NB4 (cell line): Measurements from ENCODE around the gene NTM.

Experiments
- DNase-seq: peaks from one replicate; pipeline ENCODE4 v3.0.0; 2010; ENCODE audit warnings: low read depth
- H3K4me3 ChIP-seq: one replicate; pipeline ENCODE4 v1.5.1; 2011; ENCODE audit warnings: mild to moderate bottlenecking, low read depth, low read length, moderate library complexity
- MYC ChIP-seq: IDR thresholded peaks from 2 replicates; pipeline ENCODE4 v1.6.1; 2011; ENCODE audit warnings: low read depth, low read length
- POLR2A ChIP-seq: IDR thresholded peaks from 2 replicates; pipeline ENCODE4 v1.6.1; 2011; ENCODE audit warnings: mild to moderate bottlenecking; ENCODE audit not compliant: insufficient read length; ENCODE audit errors: extremely low read depth
- TF ChIP-seq, protein P1 (sequence below): IDR thresholded peaks from 2 replicates; pipeline ENCODE4 v1.6.1; 2011; ENCODE audit warnings: low read depth, low read length
- TF ChIP-seq, protein P2 (sequence below): IDR thresholded peaks from one replicate; pipeline ENCODE4 v1.5.1; 2012; ENCODE audit warnings: low read depth, low read length

Gene NTM

DNA sequence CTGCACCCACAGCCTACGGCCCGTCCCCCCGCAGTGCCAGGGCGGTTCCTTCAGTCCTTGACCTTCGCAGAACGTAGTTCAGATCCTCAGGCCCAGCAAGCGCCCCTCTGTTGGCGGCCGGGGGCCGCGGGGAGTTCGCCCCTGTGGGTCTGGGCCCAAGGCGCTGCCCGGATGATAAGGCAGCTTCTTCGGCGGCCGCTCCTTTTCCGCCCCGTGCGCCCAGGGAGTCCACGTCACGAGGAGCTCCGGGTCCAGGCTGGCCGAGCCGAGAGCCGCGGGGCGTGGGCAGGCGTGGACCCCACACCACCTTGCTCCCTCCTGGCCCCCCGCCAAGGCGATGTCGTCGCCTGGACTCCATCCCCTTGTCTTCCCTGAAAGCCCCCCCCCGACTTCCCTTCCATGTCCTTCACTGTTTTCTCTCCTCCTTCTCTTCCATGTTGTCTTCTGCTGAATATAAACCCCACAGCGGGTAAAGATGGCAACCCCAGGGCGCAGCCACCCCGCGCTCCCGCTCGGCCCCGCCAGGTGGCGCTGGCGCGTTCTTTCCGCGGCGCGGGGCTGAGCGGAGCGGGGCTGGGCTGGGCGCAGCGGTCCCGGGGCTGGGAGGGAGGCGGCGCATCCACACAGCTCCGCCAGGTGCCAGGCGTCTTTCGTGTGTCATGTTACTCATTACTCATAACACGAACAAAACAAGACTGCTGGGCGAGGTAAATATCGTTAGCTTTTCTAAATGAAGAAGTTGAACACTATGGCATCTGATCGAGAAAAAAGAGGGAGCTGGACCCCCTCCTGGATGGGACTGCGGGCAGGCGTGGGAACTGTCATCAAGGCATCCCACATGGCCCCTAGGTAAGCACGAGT is 321.0 kb downstream of the NTM start:
- no peak overlapping the region for H3K4me3 ChIP-seq
- TF ChIP-seq POLR2A (no peak), MYC (no peak)
- TF ChIP-seq, protein P1, sequence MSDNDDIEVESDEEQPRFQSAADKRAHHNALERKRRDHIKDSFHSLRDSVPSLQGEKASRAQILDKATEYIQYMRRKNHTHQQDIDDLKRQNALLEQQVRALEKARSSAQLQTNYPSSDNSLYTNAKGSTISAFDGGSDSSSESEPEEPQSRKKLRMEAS: no peak
- TF ChIP-seq, protein P2, sequence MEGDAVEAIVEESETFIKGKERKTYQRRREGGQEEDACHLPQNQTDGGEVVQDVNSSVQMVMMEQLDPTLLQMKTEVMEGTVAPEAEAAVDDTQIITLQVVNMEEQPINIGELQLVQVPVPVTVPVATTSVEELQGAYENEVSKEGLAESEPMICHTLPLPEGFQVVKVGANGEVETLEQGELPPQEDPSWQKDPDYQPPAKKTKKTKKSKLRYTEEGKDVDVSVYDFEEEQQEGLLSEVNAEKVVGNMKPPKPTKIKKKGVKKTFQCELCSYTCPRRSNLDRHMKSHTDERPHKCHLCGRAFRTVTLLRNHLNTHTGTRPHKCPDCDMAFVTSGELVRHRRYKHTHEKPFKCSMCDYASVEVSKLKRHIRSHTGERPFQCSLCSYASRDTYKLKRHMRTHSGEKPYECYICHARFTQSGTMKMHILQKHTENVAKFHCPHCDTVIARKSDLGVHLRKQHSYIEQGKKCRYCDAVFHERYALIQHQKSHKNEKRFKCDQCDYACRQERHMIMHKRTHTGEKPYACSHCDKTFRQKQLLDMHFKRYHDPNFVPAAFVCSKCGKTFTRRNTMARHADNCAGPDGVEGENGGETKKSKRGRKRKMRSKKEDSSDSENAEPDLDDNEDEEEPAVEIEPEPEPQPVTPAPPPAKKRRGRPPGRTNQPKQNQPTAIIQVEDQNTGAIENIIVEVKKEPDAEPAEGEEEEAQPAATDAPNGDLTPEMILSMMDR: no peak
- no peak for DNase-seq

GRCh38 chr11:131692151-131692550 is 321.7 kb downstream of the NTM start:
- no peak for DNase-seq
- H3K4me3 ChIP-seq: no peak overlapping the region
- no peak for TF ChIP-seq MYC
- TF ChIP-seq, protein P2: no peak
- TF ChIP-seq POLR2A: no peak
- TF ChIP-seq, protein P1: no peak

DNA sequence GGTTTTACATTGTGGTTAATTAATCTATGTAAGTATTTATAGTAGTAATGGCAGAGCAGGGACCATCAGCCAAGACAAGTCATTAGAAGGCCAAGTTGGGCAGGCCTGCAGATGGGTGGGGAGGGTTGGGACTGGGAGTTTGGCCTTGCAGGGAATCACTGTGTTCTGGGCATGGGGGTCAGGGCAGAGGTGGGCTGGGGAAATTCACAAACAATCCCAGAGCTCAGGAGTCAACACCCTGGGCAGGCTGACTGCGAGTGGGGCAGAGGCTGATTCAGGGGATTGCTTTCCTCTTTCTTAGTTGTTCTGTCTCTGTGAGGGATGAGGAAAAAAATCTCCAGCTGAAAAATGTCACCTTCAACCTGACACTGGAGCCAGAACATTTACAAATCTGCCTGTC is 322.5 kb downstream of the NTM start:
- no peak overlapping the region for H3K4me3 ChIP-seq
- TF ChIP-seq, protein P2: no peak
- no peak for TF ChIP-seq MYC
- TF ChIP-seq POLR2A: no peak
- TF ChIP-seq, protein P1: no peak
- DNase-seq: no peak

DNA sequence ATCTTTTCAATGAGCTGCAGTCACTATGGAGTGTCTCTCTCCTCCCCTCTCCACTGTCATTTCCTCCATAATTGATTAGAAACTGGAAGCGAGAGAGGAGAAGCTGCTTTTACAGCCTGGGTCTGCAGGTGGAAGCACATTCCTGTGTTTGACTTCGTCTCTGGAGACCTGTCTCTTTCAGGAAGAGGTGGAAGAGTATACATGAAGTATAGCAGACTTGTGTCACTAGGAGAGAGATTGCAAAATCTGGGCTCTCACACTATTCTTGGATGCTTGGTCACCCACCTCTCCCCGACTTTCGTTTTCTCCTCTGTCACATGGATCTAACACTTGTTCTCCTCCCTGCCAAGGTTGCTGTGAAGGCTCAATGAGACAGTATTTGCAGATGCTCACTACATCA is 323.3 kb downstream of the NTM start:
- TF ChIP-seq MYC (no peak), POLR2A (no peak)
- TF ChIP-seq, protein P1: no peak
- TF ChIP-seq, protein P2: no peak
- DNase-seq: no peak
- H3K4me3 ChIP-seq: no peak overlapping the region

- no peak overlapping the region for H3K4me3 ChIP-seq
- DNase-seq: peak; percentile 69
Measured at GRCh38 chr11:131694526-131695424, 324.4 kb downstream of the NTM start.

More at GRCh38 chr11:131694526-131695424, 324.4 kb downstream of the NTM start:
- TF ChIP-seq, protein P1: no peak
- TF ChIP-seq MYC: no peak; the same call in 1 of the 2 replicates
- TF ChIP-seq, protein P2: peak; percentile 76
